HFF-Myc (cell line): ENCODE data around the gene KCNIP1.

Source experiments
- DNase-seq: peaks from one replicate; pipeline ENCODE4 v3.0.0-alpha.2; 2011; ENCODE audit warnings: low read depth; ENCODE audit errors: extremely low read depth
- H3K4me3 ChIP-seq: replicated peaks from 2 replicates; pipeline ENCODE4 v1.5.1; 2011; ENCODE audit warnings: low read depth, mild to moderate bottlenecking, control low read depth, low read length
- TF ChIP-seq, protein P1 (sequence below): IDR thresholded peaks from 2 replicates; pipeline ENCODE4 v1.5.1; 2012; ENCODE audit warnings: mild to moderate bottlenecking, low read depth, low read length, control low read depth; ENCODE audit errors: missing control alignments

KCNIP1 gene

GRCh38 chr5:170482511-170482910 is 21.3 kb upstream of the KCNIP1 start:
- no peak overlapping the region for H3K4me3 ChIP-seq
- TF ChIP-seq, protein P1, sequence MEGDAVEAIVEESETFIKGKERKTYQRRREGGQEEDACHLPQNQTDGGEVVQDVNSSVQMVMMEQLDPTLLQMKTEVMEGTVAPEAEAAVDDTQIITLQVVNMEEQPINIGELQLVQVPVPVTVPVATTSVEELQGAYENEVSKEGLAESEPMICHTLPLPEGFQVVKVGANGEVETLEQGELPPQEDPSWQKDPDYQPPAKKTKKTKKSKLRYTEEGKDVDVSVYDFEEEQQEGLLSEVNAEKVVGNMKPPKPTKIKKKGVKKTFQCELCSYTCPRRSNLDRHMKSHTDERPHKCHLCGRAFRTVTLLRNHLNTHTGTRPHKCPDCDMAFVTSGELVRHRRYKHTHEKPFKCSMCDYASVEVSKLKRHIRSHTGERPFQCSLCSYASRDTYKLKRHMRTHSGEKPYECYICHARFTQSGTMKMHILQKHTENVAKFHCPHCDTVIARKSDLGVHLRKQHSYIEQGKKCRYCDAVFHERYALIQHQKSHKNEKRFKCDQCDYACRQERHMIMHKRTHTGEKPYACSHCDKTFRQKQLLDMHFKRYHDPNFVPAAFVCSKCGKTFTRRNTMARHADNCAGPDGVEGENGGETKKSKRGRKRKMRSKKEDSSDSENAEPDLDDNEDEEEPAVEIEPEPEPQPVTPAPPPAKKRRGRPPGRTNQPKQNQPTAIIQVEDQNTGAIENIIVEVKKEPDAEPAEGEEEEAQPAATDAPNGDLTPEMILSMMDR = no peak
- no peak for DNase-seq

DNA sequence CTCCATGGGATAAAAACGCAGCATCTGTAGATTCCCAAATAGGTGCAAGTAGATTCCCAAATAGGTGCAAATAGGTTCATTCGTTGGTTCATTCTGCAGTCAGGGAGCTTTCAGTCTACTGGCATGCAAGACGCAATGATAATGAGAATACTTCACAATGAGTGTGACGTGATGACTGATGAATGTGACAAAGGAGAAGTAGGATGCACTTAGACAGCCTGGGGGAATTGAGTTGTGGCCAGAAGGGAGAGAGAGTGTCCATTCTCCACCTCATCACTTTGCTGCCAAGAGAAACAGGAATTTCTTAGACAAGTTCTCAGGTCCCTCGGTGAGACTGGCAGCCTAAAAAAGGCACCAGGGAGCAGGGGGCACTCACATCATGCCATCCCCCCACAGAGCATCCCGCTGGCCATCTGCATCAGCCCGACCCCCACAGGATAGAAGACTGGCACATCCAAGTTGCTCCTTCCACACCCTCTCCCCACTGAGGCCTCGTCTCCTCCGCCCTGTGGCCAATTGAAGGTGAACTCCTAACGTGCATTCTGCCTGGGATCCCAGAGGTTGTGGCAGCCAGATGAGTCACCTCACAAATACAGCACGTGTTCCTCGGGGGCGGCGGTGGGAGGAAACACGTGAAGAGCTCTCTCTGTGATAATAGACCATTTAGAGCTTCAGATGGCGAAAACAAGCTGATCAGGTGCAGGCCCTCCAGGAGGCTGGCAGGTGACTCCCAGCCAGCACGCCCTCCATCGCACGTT is 19.9 kb upstream of the KCNIP1 start:
- no peak overlapping the region for H3K4me3 ChIP-seq
- TF ChIP-seq, protein P1 = no peak
- DNase-seq = no peak

DNA sequence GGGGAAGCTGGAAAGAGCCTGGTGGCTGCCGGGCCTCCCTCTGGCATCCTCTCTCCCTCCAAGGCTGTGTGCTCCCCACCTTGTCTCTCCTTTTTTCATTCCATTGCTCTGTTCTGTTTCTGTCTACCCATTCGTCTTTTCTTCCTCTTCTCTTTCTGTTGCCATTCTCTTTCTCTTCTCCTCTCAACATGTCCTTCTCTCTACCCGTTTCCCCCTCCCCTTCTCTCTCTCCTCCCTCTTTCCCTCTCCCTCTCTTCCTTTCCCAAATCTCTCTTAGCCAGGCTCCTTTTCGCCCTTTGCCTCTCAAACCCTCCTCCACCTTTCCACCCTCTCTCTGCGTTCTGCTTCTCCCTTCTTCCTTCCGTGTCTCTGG is 19.4 kb upstream of the KCNIP1 start:
- TF ChIP-seq, protein P1 = no peak
- DNase-seq = no peak
- H3K4me3 ChIP-seq = no peak overlapping the region

- DNase-seq = no peak
- TF ChIP-seq, protein P1 = no peak
- H3K4me3 ChIP-seq = no peak overlapping the region
These were observed 18.8 kb upstream of the KCNIP1 start for GRCh38 chr5:170484847-170485615.

- no peak overlapping the region for H3K4me3 ChIP-seq
- TF ChIP-seq, protein P1 = no peak
- no peak for DNase-seq
These were observed 18.3 kb upstream of the KCNIP1 start for GRCh38 chr5:170485616-170485911.

DNA sequence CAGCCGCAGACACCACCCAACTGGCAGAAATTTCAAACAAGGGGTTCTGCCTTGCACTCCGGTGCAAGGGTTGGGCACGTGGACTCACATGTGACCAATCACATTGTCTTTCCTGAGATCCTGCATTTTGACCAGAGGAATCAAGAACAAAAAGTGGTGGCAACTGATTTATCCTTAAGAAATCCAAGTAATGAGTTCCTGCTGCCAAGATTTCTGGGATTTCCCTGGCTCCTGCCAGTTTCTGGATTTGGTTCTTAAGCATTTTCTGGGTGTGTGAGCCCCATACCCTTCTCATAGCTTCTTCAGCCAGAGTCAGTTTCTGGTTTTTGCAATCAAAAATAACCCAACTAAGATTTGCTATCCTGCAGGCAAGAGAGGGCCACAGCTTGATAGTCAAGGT is 17.4 kb upstream of the KCNIP1 start:
- TF ChIP-seq, protein P1 = no peak
- DNase-seq = no peak

More for the DNA sequence above, 17.4 kb upstream of the KCNIP1 start:
- no peak overlapping the region for H3K4me3 ChIP-seq
